Measurements from ENCODE around the gene RNASE7.

DNA sequence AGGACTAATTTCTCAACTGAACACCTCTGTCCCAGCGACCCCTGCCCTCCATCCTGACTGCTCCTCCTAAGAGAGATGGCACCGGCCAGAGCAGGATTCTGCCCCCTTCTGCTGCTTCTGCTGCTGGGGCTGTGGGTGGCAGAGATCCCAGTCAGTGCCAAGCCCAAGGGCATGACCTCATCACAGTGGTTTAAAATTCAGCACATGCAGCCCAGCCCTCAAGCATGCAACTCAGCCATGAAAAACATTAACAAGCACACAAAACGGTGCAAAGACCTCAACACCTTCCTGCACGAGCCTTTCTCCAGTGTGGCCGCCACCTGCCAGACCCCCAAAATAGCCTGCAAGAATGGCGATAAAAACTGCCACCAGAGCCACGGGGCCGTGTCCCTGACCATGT is 756 bp downstream of the RNASE7 start:
- no peak for TF ChIP-seq CTCF (conservative IDR thresholded peaks at IDR 0.05 in 1 of 2, IDR thresholded peaks at IDR 0.05 in 1 of 2; ENCODE audit: extremely low read depth in 1 of 2, insufficient read depth in 1 of 2, low read depth in 1 of 2, low read length in 2 of 2)
- no peak for TF ChIP-seq EZH2 (IDR thresholded peaks at IDR 0.05; ENCODE audit: borderline replicate concordance, low read length)
